SK-N-MC (cell line): ENCODE measurements around the gene SNAP47.

Experiments used
- EZH2 ChIP-seq: fragments of 200-600 bp; sonication (generic); IDR thresholded peaks from one replicate; pipeline ENCODE4 v1.6.1; 2017; ENCODE audit warnings: antibody characterized with exemption
- POLR2AphosphoS5 ChIP-seq: IDR thresholded peaks from 2 replicates; pipeline ENCODE4 v1.6.1; 2012; ENCODE audit warnings: mild to moderate bottlenecking, low read depth, low read length, borderline replicate concordance

- no peak for TF ChIP-seq POLR2AphosphoS5
- TF ChIP-seq EZH2 = no peak
Measured at GRCh38 chr1:227824204-227824603, 89.0 kb downstream of the SNAP47 start.
